C4-2B (cell line): ENCODE measurements around the gene RPP14.

Experiments used
- H3K27ac ChIP-seq: fragments of 450-650 bp; 2 replicates; pipeline ENCODE4 v1.5.1; 2017
- ZFX ChIP-seq: fragments of 450-650 bp; IDR thresholded peaks from 2 replicates; pipeline ENCODE4 v1.6.1; 2017
- TF ChIP-seq, protein P1 (sequence below): fragments of 450-650 bp; conservative IDR thresholded peaks from 2 replicates; pipeline ENCODE4 v1.5.1; 2017; ENCODE audit warnings: mild to moderate bottlenecking

RPP14 gene

DNA sequence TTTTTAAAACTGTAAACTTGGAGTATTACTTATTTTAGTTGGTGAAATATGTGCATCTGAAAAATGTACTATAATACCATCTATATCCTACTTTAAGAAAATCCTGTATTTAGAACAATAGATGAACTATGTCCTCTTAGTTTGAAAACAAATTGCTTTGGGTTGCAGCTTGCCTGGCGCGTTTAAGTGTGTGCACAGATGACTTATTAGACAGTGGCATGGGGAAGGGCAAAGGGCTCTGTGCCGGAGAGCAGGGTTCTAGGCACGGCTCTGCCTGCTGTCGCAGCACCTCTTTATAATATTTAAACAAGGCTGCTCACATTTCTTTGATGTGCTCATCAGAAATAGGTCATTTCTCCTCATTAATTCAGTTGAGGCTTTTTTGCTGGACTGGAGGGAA, 36.6 kb downstream of the RPP14 start:
- TF ChIP-seq, protein P1, sequence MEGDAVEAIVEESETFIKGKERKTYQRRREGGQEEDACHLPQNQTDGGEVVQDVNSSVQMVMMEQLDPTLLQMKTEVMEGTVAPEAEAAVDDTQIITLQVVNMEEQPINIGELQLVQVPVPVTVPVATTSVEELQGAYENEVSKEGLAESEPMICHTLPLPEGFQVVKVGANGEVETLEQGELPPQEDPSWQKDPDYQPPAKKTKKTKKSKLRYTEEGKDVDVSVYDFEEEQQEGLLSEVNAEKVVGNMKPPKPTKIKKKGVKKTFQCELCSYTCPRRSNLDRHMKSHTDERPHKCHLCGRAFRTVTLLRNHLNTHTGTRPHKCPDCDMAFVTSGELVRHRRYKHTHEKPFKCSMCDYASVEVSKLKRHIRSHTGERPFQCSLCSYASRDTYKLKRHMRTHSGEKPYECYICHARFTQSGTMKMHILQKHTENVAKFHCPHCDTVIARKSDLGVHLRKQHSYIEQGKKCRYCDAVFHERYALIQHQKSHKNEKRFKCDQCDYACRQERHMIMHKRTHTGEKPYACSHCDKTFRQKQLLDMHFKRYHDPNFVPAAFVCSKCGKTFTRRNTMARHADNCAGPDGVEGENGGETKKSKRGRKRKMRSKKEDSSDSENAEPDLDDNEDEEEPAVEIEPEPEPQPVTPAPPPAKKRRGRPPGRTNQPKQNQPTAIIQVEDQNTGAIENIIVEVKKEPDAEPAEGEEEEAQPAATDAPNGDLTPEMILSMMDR: no peak
- TF ChIP-seq ZFX: no peak
- H3K27ac ChIP-seq: no peak overlapping the region

DNA sequence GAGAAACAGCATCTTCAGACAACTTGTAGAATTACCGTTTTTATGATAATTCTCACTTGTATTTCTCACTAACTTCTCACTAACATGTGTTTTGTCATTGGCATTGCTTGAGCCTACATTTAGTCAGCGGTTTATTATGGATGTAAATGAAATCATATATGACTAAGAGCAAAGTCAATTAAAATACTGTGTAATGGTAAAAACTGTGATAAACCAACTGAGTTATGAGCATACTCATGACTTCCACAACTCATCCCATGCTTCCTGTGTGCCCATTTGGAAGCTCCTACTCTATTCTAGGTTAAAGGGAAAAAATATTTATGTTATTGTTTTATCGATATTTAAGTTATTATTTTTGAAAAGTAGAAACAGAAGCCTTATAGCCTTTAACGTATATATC, 39.4 kb downstream of the RPP14 start:
- H3K27ac ChIP-seq: no peak overlapping the region
- no peak for TF ChIP-seq ZFX
- TF ChIP-seq, protein P1: no peak

DNA sequence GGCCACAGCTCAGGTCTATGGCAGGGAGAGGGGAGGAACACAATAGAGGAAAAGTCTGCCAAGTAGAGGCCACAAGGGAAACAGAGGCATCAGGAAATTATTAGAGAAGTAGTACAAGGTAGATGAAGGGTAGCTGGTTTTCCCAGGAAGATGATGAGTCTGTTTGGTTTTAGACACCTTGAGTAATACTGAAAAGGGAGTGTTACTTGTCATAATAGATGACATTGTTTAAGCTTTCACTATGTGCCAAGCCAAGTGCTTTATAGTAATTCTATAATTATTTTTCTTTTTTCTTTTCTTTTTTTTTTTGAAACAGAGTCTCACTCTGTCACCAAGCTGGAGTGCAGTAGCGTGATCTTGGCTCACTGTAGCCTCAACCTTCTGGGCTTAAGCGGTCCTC, 40.3 kb downstream of the RPP14 start:
- H3K27ac ChIP-seq: no peak overlapping the region
- TF ChIP-seq, protein P1: no peak
- no peak for TF ChIP-seq ZFX

DNA sequence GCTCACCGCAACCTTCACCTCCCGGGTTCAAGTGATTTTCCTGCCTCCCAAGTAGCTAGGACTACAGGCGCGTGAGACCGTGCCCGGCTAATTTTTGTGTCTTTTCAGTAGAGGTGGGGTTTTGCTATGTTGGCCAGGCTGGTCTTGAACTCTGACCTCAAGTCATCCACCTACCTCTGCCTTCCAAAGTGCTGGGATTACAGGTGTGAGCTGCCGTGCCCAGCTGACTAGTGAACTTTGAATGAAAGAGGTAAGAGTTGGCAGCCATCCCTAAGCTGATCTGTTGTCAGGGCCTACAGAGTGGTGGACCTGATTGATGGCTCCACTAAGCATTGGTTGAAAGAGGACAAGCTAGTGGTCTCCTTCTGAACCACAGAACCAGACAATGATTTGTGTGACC, 41.9 kb downstream of the RPP14 start:
- no peak overlapping the region for H3K27ac ChIP-seq
- no peak for TF ChIP-seq ZFX
- TF ChIP-seq, protein P1: no peak

DNA sequence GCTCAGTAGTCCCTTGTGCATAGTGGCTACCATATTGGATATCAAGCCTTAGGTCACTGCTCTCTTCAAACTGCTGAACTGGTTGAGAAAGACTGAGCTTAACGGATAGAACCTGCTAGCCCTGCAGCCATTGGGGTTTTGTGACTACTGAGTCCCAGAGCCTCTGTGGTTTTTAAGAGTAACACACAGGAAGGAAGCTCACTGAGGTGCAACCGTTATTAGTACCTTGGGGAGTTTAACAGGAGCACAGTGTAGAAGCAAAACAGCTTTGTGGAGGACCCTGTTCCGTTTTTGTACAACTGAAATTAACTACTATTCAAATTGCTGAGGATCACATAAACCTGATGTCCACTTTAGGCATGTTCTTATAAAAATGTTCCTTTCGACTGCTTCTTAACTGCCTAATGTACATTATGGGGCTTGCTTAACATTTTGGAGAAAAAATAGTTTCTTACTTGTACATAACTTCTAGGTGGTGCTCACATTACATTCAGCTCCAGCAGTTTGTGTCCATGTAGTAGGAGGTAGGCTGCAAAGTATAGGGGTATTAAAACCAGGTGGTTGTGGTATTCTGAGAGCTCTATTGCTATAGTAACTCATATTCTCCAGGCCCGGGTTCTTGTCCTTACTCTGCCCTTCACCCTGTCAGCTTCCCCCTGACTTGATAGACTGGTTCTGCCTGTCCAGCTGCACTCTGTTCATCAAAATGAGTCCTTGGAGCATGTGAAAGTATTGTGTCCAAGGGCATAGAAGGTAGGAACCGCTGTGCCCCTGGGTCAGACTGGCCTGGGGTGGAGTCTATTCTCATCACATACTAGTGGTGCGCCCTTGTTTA, 44.0 kb downstream of the RPP14 start:
- no peak overlapping the region; the same call in 1 of the 2 replicates for H3K27ac ChIP-seq
- no peak for TF ChIP-seq ZFX
- TF ChIP-seq, protein P1: no peak

DNA sequence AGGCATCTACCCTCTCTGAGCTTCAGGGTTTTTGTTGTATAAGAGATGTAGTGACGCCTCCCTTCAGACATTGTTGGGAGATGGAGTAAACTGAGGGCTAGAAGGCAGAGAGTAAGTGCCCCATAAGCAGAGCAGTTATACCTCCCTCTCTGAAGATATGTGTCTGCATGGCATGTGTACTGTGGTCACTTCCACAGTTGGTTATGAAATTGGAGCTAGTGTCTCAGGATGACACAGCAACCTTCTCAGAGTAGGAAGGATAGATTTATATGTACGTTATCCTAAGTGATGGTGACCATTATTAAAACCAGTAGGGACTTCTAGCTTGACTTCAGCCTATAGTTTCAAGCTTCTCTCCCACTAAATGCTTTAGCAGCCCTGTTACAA, 44.6 kb downstream of the RPP14 start:
- TF ChIP-seq, protein P1: no peak
- TF ChIP-seq ZFX: no peak
- no peak overlapping the region; the same call in 1 of the 2 replicates for H3K27ac ChIP-seq

DNA sequence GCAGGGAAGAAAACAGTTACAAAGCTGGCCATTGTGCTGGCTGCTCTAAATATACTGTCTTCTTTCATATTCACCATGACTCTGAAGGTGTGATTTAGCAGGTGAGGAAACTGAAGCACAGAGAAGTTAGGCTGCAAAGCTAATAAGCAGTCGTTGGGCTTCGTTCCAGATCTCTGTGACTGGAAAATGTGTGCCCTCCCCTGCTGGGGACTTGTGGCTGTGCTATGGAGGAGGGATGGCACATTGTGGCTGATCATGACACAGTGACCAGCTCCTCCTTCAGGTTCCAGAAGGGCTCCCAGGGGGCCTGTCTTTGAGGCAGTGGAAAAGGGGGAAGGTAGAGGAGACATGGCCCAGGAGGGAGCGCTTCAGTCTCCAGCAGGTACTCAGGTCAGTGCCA, 45.9 kb downstream of the RPP14 start:
- TF ChIP-seq, protein P1: no peak; the same call in 1 of the 2 replicates
- TF ChIP-seq ZFX: no peak
- no peak overlapping the region for H3K27ac ChIP-seq
